ENCODE measurements around the gene C17orf100. TPM values are rescaled to one million over a fixed set of nuclear protein-coding genes. Genes with fewer than 3 reads are reported as not detected.

Gene C17orf100
- total RNA-seq, 1 experiment from 2014 or later = 0.70 TPM

DNA sequence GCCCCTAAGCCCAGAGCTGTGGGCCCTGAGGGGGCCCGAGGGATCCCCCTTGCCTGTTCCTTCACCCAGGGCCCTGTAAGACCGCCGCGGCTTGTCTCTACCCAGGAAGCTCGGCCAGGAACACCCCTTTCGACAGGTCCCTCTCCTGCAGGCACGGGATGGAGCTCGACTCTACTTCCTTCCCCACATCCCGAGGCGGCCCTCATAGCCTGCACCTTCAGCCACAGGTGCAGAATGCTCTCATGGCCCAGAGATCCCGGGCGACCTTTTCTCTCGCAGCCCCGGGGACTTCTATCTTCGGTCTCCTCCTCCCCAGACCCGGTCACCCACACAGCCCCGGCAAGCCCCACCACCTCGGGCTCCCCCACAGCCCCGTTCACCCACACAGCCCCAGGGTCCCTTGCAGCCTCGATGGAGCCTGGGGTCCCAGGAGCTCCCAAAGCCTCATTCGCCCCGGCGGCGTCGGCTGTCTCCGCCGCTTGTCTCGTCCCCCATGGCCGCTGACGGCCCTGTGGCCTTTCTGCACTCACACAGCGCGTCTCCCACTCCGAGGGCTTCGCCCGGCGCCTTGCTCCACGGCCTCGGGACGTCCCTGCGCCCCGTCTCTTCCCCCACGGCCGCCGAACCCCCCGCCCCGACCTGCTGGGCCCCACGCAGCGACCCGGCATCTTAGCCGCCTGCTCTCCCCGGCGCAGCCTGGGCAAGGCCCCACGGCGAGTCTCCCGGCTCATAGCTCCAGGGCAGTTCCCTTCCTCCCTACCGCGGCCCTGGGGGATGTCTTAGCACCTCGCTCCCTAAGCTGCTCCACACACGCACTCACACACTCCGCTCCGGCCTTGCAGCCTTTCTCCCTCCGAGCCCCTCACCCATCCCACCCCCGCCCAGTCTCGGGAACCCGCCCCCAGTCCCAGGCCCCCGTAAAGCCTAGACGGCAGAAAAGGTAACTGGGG is 11.7 kb upstream of the C17orf100 start:
- Histone ChIP-seq H4K8ac (replicated peaks; ENCODE audit: insufficient read length, low read depth, low read length) (no peak overlapping the region), H3K56ac (ENCODE audit: insufficient read length, low read depth, low read length) (no peak overlapping the region), H3K27me3 (ENCODE audit: insufficient read depth, low read length) (no peaks in the 10 kb centered on the region), H3K18ac (ENCODE audit: insufficient read length, low read depth, low read length) (peak overlapping the region; percentile 18), H2AFZ (ENCODE audit: low read length) (no peak overlapping the region), H4K5ac (ENCODE audit: insufficient read length, low read depth, low read length) (no peak overlapping the region), H3K4me2 (ENCODE audit: insufficient read depth, insufficient read length, low read length) (peak overlapping the region; percentile 99), H3K23ac (ENCODE audit: insufficient read length, low read depth, low read length) (no peak overlapping the region), H2AK5ac (ENCODE audit: insufficient read length, low read length) (no peak overlapping the region), H3K79me1 (ENCODE audit: insufficient read depth, low read depth, low read length, poor library complexity, severe bottlenecking) (no peaks in the 10 kb centered on the region), H2BK15ac (ENCODE audit: low read depth, low read length) (no peak overlapping the region), H4K20me1 (ENCODE audit: control insufficient read depth, insufficient read depth, insufficient read length) (no peaks in the 10 kb centered on the region), H3K4me1 (ENCODE audit: insufficient read depth, low read length) (no peaks in the 10 kb centered on the region), H3K4ac (ENCODE audit: low read depth, low read length) (no peak overlapping the region), H3K27ac (ENCODE audit: insufficient read length, low read depth, low read length) (no peak overlapping the region), H2BK12ac (ENCODE audit: insufficient read length, low read depth, low read length) (no peak overlapping the region), H2BK120ac (ENCODE audit: low read depth, low read length, poor library complexity, severe bottlenecking) (no peak overlapping the region), H3T11ph (ENCODE audit: low read length) (no peak overlapping the region), H3K79me2 (ENCODE audit: insufficient read depth, low read length) (peaks cover 2% of the 10 kb centered on the region; the same call in 1 of the 2 replicates), H2BK5ac (ENCODE audit: insufficient read length, low read length) (no peak overlapping the region), H4K91ac (ENCODE audit: insufficient read length, low read depth, low read length) (no peak overlapping the region), H3K9me3 (ENCODE audit: control insufficient read depth, low read depth, low read length) (no peaks in the 10 kb centered on the region), H2BK20ac (ENCODE audit: low read depth, low read length, poor library complexity, severe bottlenecking) (no peak overlapping the region), H3K14ac (ENCODE audit: insufficient read depth, low read length) (peak overlapping the region; percentile 45), H3K9ac (ENCODE audit: extremely low read depth, insufficient read length, low read length) (peak overlapping the region; percentile 57), H3K23me2 (ENCODE audit: insufficient read length, low read depth, low read length, poor library complexity, severe bottlenecking) (peaks cover 18% of the 10 kb centered on the region)
- H3K4me1 Mint-ChIP-seq = peaks cover 15 to 20% of the 10 kb centered on the region in 2 experiments
- no CpG with 5 or more reads among the region's 67 CpGs for WGBS (ENCODE audit: extremely low coverage, insufficient read length, low lambda C conversion rate)
- TF ChIP-seq, protein P1, sequence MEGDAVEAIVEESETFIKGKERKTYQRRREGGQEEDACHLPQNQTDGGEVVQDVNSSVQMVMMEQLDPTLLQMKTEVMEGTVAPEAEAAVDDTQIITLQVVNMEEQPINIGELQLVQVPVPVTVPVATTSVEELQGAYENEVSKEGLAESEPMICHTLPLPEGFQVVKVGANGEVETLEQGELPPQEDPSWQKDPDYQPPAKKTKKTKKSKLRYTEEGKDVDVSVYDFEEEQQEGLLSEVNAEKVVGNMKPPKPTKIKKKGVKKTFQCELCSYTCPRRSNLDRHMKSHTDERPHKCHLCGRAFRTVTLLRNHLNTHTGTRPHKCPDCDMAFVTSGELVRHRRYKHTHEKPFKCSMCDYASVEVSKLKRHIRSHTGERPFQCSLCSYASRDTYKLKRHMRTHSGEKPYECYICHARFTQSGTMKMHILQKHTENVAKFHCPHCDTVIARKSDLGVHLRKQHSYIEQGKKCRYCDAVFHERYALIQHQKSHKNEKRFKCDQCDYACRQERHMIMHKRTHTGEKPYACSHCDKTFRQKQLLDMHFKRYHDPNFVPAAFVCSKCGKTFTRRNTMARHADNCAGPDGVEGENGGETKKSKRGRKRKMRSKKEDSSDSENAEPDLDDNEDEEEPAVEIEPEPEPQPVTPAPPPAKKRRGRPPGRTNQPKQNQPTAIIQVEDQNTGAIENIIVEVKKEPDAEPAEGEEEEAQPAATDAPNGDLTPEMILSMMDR (conservative IDR thresholded peaks at IDR 0.05) = no peak
- no peaks in the 10 kb centered on the region for H3K9me3 Mint-ChIP-seq
- peak overlapping the region in 2 of 3 experiments; percentile 89 to 100; a peak in 3 of 7 replicates for H3K27ac Mint-ChIP-seq
- peak overlapping the region; percentile 91 to 94 for H3K4me3 Mint-ChIP-seq
- peaks cover 4 to 26% (median 25%) of the 10 kb centered on the region in 3 experiments; a peak in 6 of 7 replicates for H3K36me3 Mint-ChIP-seq (ENCODE audit: insufficient read depth in 1 of 3, low read depth in 3 of 3)
- no peaks in the 10 kb centered on the region; the same call in 1 of the 2 replicates for H3K27me3 Mint-ChIP-seq (ENCODE audit: low read depth)
- peak; percentile 52 for DNase-seq

Data from H9 (cell line).